Stimulated activated CD8-positive, alpha-beta memory T cell treated with anti-CD3 and anti-CD28 coated beads, Interleukin-15, amount 100 ng/mL, for 1 hour (primary cell): ENCODE results near the gene OR2C1.

ENCODE experiments used
- DNase-seq: peaks from one replicate; pipeline ENCODE4 v3.0.0-alpha.2; 2020; ENCODE audit warnings: low read depth

The OR2C1 gene

GRCh38 chr16:3355589-3355988 is at the start of gene OR2C1:
Gene OR2C1 (plus strand): TSS chr16:3355889. CDS start chr16:3355941, 52 bp downstream.
- DNase-seq, result no peak

- DNase-seq, result no peak
Observed at GRCh38 chr16:3306078-3306477, 49.6 kb upstream of the OR2C1 start.

- DNase-seq, result no peak
Observed at GRCh38 chr16:3311496-3311895, 44.2 kb upstream of the OR2C1 start.

- DNase-seq, result no peak
Observed at GRCh38 chr16:3317315-3317999, 38.2 kb upstream of the OR2C1 start.

GRCh38 chr16:3321816-3322215 is 33.9 kb upstream of the OR2C1 start:
- no peak for DNase-seq

GRCh38 chr16:3327514-3327913 is 28.2 kb upstream of the OR2C1 start:
- no peak for DNase-seq

GRCh38 chr16:3328104-3328503 is 27.6 kb upstream of the OR2C1 start:
- no peak for DNase-seq

GRCh38 chr16:3328643-3329042 is 27.0 kb upstream of the OR2C1 start:
- no peak for DNase-seq

GRCh38 chr16:3346041-3346440 is 9.6 kb upstream of the OR2C1 start:
- no peak for DNase-seq

GRCh38 chr16:3347586-3347985 is 8.1 kb upstream of the OR2C1 start:
- DNase-seq, result no peak

- no peak for DNase-seq
Observed at GRCh38 chr16:3348547-3349167, 7.0 kb upstream of the OR2C1 start.

- no peak for DNase-seq
Observed at GRCh38 chr16:3349175-3349574, 6.5 kb upstream of the OR2C1 start.

- DNase-seq, result no peak
Observed at GRCh38 chr16:3356118-3356517, 429 bp downstream of the OR2C1 start.

- no peak for DNase-seq
Observed at GRCh38 chr16:3358871-3359270, 3.2 kb downstream of the OR2C1 start.

- no peak for DNase-seq
Observed at GRCh38 chr16:3362931-3363330, 7.2 kb downstream of the OR2C1 start.

- no peak for DNase-seq
Observed at GRCh38 chr16:3363793-3364192, 8.1 kb downstream of the OR2C1 start.

- peak; percentile 62 for DNase-seq
Observed at GRCh38 chr16:3364774-3365427, 9.2 kb downstream of the OR2C1 start.

GRCh38 chr16:3369073-3369472 is 13.4 kb downstream of the OR2C1 start:
- DNase-seq, result no peak

- no peak for DNase-seq
Observed at GRCh38 chr16:3375680-3376079, 20.0 kb downstream of the OR2C1 start.

GRCh38 chr16:3377917-3378316 is 22.2 kb downstream of the OR2C1 start:
- DNase-seq, result no peak

- no peak for DNase-seq
Observed at GRCh38 chr16:3383045-3383448, 27.4 kb downstream of the OR2C1 start.

- no peak for DNase-seq
Observed at GRCh38 chr16:3388325-3388724, 32.6 kb downstream of the OR2C1 start.

- no peak for DNase-seq
Observed at GRCh38 chr16:3389663-3390338, 34.1 kb downstream of the OR2C1 start.
